Heart left ventricle (tissue), 13 donors: ENCODE measurements around the gene DCAF6.

Experiments used
- POLR2A ChIP-seq, 2 donors: fragments of 450-650 bp; IDR thresholded peaks; one replicate each; pipeline ENCODE4 v1.6.1; 2017; ENCODE audit warnings: antibody characterized with exemption in 2 of 2, mild to moderate bottlenecking in 2 of 2, moderate library complexity in 2 of 2
- TF ChIP-seq, protein P1 (sequence below), 12 donors: fragments of 200-600 bp; sonication (generic) in 4 of 12; IDR thresholded peaks; one replicate each; pipeline versions ENCODE4 v1.5.0 to v1.8.0; 2018 to 2022; ENCODE audit warnings: antibody characterized with exemption in 12 of 12, mild to moderate bottlenecking in 5 of 12
- donor health status: ischemic (EF 13 %, LVEDD 7.1; RV severe dilation, severe dysfunction).
- donor health status: DM: no; HTN: yes; CAD: no.
- donor health status: DM: no; HTN: no; CAD: no.
- donor health status: ischemic (EF 25% LVEDD 6.9; RV normal size, moderate dysfunction).
- donor health status: ischemic (EF 25% LVEDD 5.7; RV mildly dilated, moderate dysfunction).
- donor health status: ischemic (EF 35%, LVEDD 5.7; RV mildly dilated, moderate dysfunction).
- donor health status: nonischemic (EF 11% LVEDD 7.7; RV severe dilation, severe dysfunction).
- donor health status: DM: yes; HTN: yes; CAD: no.
- donor health status: PGD.
- donor health status: ischemic (EF 29% LVEDD 5.4; RV normal size, mild dysfunction).
- donor health status: nonischemic (EF 23%, LVEDD 6.1; RV moderate dilation, normal function).

DNA sequence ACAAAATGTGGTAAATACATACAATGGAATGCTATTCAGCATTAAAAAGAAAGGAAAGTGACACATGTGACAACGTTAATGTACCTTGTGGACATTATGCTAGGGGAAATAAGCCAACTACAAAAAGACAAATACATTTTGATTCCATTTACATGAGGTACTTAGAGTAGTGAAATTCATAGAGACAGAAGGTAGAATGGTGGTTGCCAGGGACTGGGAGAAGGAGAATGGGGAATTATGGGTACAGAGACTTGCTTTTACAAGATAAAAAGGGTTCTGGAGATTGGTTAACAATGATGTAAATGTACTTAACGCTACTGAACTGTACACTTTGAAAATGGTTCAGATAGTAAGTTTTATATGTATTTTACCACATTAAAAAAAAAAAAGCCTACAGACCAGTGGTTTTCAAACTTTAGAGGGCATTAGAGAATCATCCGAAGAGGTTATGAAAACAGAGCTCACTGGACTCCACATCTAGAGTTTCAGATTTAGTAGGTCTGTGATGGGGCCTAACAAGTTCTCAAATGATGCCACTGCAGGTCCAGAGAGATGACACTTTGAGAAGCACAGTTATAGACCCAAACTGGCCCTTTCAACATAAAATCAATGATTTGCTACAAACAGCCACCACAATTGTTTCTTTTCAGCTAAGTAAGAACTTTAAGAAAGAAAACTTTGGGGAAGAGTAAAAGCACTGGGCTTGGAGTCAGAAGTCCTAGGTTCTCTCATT is 13.0 kb upstream of the DCAF6 start:
- TF ChIP-seq POLR2A (IDR thresholded peaks at IDR 0.05) = no peak
- TF ChIP-seq, protein P1, sequence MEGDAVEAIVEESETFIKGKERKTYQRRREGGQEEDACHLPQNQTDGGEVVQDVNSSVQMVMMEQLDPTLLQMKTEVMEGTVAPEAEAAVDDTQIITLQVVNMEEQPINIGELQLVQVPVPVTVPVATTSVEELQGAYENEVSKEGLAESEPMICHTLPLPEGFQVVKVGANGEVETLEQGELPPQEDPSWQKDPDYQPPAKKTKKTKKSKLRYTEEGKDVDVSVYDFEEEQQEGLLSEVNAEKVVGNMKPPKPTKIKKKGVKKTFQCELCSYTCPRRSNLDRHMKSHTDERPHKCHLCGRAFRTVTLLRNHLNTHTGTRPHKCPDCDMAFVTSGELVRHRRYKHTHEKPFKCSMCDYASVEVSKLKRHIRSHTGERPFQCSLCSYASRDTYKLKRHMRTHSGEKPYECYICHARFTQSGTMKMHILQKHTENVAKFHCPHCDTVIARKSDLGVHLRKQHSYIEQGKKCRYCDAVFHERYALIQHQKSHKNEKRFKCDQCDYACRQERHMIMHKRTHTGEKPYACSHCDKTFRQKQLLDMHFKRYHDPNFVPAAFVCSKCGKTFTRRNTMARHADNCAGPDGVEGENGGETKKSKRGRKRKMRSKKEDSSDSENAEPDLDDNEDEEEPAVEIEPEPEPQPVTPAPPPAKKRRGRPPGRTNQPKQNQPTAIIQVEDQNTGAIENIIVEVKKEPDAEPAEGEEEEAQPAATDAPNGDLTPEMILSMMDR (IDR thresholded peaks at IDR 0.05) = no peak
